HG02870 (cell line): ENCODE results near the gene YY1.

Source experiments
- ATAC-seq: cut with Tn5 transposase; IDR thresholded peaks from one replicate; pipeline ENCODE4 v1.9.1; 2021; ENCODE audit warnings: mild to moderate bottlenecking, moderate library complexity; ENCODE audit not compliant: unreplicated experiment

YY1 gene

GRCh38 chr14:100329233-100330006 lies 90.5 kb downstream of the YY1 start:
- no peak for ATAC-seq

GRCh38 chr14:100330007-100330344 lies 91.0 kb downstream of the YY1 start:
- ATAC-seq: no peak

DNA sequence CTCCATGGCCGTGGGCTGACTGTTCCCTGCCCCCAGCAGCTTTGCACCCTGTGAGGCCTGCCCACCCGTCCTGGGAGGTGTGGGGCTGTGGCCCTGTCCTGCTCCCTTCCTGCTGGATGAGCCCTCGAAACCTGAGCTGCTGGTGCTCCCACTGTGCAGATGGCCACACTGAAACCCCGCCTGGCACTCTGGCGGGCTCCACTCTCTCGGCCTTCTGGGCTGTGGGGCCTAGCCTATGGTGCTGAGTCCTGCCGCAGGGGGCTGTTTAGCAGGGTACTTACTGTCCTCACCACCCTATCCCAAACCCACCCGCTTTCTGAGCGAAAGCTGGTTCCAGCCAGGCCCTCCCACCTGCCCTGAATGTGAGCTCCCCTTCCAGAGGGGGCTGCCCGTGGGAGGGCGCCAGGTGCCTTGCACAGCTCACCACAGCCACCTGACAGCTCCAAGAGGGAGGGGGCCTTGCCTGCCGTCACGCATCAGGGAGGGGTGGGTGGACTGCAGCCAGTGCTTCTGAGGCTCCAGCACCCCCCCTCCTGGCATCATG lies 91.5 kb downstream of the YY1 start:
- no peak for ATAC-seq

- no peak for ATAC-seq
Observed at GRCh38 chr14:100332071-100332639, 93.2 kb downstream of the YY1 start.
